Measurements from ENCODE around the gene MED12L.

Gene MED12L

GRCh38 chr3:151198849-151199248, 113.4 kb downstream of the MED12L start:
- Mint-ChIP-seq H3K36me3 (peaks cover 24% of the 10 kb centered on the region), H3K27ac (peak overlapping the region; percentile 96), H3K4me1 (ENCODE audit: low read depth) (peaks cover 59% of the 10 kb centered on the region), H3K4me3 (peak overlapping the region; percentile 90), H3K9me3 (ENCODE audit: low read depth) (no peaks in the 10 kb centered on the region), H3K27me3 (no peaks in the 10 kb centered on the region)

GRCh38 chr3:151199554-151200438, 114.3 kb downstream of the MED12L start:
- Mint-ChIP-seq H3K4me1 (ENCODE audit: low read depth) (peaks cover 68% of the 10 kb centered on the region), H3K4me3 (peak overlapping the region; percentile 90), H3K9me3 (ENCODE audit: low read depth) (no peaks in the 10 kb centered on the region), H3K27me3 (no peaks in the 10 kb centered on the region), H3K36me3 (peaks cover 24% of the 10 kb centered on the region), H3K27ac (peak overlapping the region; percentile 96)

GRCh38 chr3:151200586-151200985, 115.1 kb downstream of the MED12L start:
- Mint-ChIP-seq H3K36me3 (peaks cover 24% of the 10 kb centered on the region), H3K4me3 (peak overlapping the region; percentile 90), H3K9me3 (ENCODE audit: low read depth) (no peaks in the 10 kb centered on the region), H3K27ac (peak overlapping the region; percentile 96), H3K27me3 (no peaks in the 10 kb centered on the region), H3K4me1 (ENCODE audit: low read depth) (peaks cover 76% of the 10 kb centered on the region)

GRCh38 chr3:151201051-151201730, 115.7 kb downstream of the MED12L start:
- Mint-ChIP-seq H3K27ac (peak overlapping the region; percentile 96), H3K4me3 (peak overlapping the region; percentile 90), H3K36me3 (peaks cover 24% of the 10 kb centered on the region), H3K9me3 (ENCODE audit: low read depth) (no peaks in the 10 kb centered on the region), H3K4me1 (ENCODE audit: low read depth) (peaks cover 78% of the 10 kb centered on the region), H3K27me3 (no peaks in the 10 kb centered on the region)

- peaks cover 24% of the 10 kb centered on the region for H3K36me3 Mint-ChIP-seq
- peak within 1 kb of the TSS; percentile 90 for H3K4me3 Mint-ChIP-seq
- H3K27me3 Mint-ChIP-seq: no peaks in the 10 kb centered on the region
- no peaks in the 10 kb centered on the region for H3K9me3 Mint-ChIP-seq (ENCODE audit: low read depth)
- H3K27ac Mint-ChIP-seq: peak within 1 kb of the TSS; percentile 96
- peaks cover 89% of the 10 kb centered on the region for H3K4me1 Mint-ChIP-seq (ENCODE audit: low read depth)
These were observed 117.6 kb downstream of the MED12L start, which contains the start of gene GPR171 for GRCh38 chr3:151203051-151203420. TSS of gene GPR171 (minus strand) at chr3:151203216. CDS start at chr3:151199386, 3,830 bp downstream.

GRCh38 chr3:151204530-151205402, 119.3 kb downstream of the MED12L start:
- H3K27me3 Mint-ChIP-seq: no peaks in the 10 kb centered on the region
- H3K36me3 Mint-ChIP-seq: peaks cover 10% of the 10 kb centered on the region
- peak overlapping the region; percentile 94 for H3K27ac Mint-ChIP-seq
- H3K4me1 Mint-ChIP-seq (ENCODE audit: low read depth): peaks cover 89% of the 10 kb centered on the region
- no peaks in the 10 kb centered on the region for H3K9me3 Mint-ChIP-seq (ENCODE audit: low read depth)
- peak overlapping the region; percentile 62 for H3K4me3 Mint-ChIP-seq

- H3K27ac Mint-ChIP-seq: peak overlapping the region; percentile 94
- H3K27me3 Mint-ChIP-seq: no peaks in the 10 kb centered on the region
- peaks cover 90% of the 10 kb centered on the region for H3K4me1 Mint-ChIP-seq (ENCODE audit: low read depth)
- H3K36me3 Mint-ChIP-seq: peaks cover 8% of the 10 kb centered on the region
- no peaks in the 10 kb centered on the region for H3K9me3 Mint-ChIP-seq (ENCODE audit: low read depth)
- peak overlapping the region; percentile 62 for H3K4me3 Mint-ChIP-seq
These were observed 120.0 kb downstream of the MED12L start for GRCh38 chr3:151205482-151205881.

- peaks cover 91% of the 10 kb centered on the region for H3K4me1 Mint-ChIP-seq (ENCODE audit: low read depth)
- peaks cover 4% of the 10 kb centered on the region for H3K36me3 Mint-ChIP-seq
- H3K4me3 Mint-ChIP-seq: peak overlapping the region; percentile 62
- H3K27ac Mint-ChIP-seq: peak overlapping the region; percentile 94
- H3K27me3 Mint-ChIP-seq: no peaks in the 10 kb centered on the region
- H3K9me3 Mint-ChIP-seq (ENCODE audit: low read depth): no peaks in the 10 kb centered on the region
These were observed 120.7 kb downstream of the MED12L start for GRCh38 chr3:151206201-151206600.

DNA sequence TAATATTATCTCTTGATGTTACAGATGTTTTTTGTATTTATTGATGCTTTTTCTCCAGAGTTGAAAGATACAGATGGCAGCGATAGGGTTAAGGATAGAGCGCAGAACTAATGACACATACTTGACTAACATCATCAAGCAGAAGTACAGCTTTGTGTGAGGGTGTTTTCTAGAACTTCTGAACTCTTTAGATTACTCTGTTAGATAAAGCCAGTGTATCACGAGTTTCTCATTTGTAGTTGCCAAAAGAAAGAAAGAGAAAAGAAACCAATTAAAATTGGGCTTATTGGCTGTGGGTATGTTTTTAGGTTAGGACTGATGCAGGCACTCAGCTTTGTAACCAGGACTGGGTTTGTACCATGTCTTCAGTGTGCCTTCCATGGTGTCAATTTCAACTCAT, 124.2 kb downstream of the MED12L start:
- peaks cover 67% of the 10 kb centered on the region for H3K4me1 Mint-ChIP-seq (ENCODE audit: low read depth)
- no peaks in the 10 kb centered on the region for H3K36me3 Mint-ChIP-seq
- no peaks in the 10 kb centered on the region for H3K9me3 Mint-ChIP-seq (ENCODE audit: low read depth)
- no peaks in the 10 kb centered on the region for H3K27me3 Mint-ChIP-seq
- H3K4me3 Mint-ChIP-seq: no peak overlapping the region
- peak overlapping the region; percentile 78 for H3K27ac Mint-ChIP-seq

- Mint-ChIP-seq H3K9me3 (ENCODE audit: low read depth) (no peaks in the 10 kb centered on the region), H3K27me3 (no peaks in the 10 kb centered on the region), H3K36me3 (no peaks in the 10 kb centered on the region), H3K4me3 (peak overlapping the region; percentile 61), H3K4me1 (ENCODE audit: low read depth) (peaks cover 56% of the 10 kb centered on the region), H3K27ac (peak overlapping the region; percentile 78)
These were observed 125.4 kb downstream of the MED12L start for GRCh38 chr3:151210676-151211381.

- Mint-ChIP-seq H3K27ac (no peak overlapping the region), H3K9me3 (ENCODE audit: low read depth) (no peaks in the 10 kb centered on the region), H3K27me3 (no peaks in the 10 kb centered on the region), H3K36me3 (no peaks in the 10 kb centered on the region), H3K4me1 (ENCODE audit: low read depth) (peaks cover 40% of the 10 kb centered on the region), H3K4me3 (no peak overlapping the region)
These were observed 127.7 kb downstream of the MED12L start for GRCh38 chr3:151213151-151213550.

DNA sequence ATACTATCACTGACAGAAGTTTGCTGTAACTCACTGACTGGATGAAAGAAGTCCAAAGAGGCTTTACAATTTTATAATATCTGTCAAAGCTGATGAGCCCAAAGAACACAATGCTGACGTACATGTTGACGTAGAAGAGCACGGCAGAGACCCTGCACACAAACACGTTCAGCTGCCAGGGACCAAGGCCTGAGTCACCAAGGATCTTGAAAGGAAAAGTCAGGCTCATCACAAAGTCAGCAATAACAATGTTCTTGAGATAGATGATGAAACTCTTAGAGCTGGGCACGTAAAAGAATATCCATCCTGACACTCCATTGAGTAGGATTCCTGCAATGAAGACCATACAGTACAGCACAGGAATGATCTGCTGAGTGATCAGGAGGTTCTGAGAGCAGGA, 128.4 kb downstream of the MED12L start:
- Mint-ChIP-seq H3K9me3 (ENCODE audit: low read depth) (no peaks in the 10 kb centered on the region), H3K4me1 (ENCODE audit: low read depth) (peaks cover 33% of the 10 kb centered on the region), H3K4me3 (no peak overlapping the region), H3K27me3 (no peaks in the 10 kb centered on the region), H3K36me3 (no peaks in the 10 kb centered on the region), H3K27ac (no peak overlapping the region)

GRCh38 chr3:151214459-151214858, 129.0 kb downstream of the MED12L start:
- Mint-ChIP-seq H3K27ac (no peak overlapping the region), H3K9me3 (ENCODE audit: low read depth) (no peaks in the 10 kb centered on the region), H3K4me3 (no peak overlapping the region), H3K4me1 (ENCODE audit: low read depth) (peaks cover 28% of the 10 kb centered on the region), H3K27me3 (no peaks in the 10 kb centered on the region), H3K36me3 (no peaks in the 10 kb centered on the region)
